GM19099 (cell line): ENCODE measurements around the gene LYPD5.

Experiments used
- POLR2A ChIP-seq: IDR thresholded peaks from 3 replicates; pipeline ENCODE4 v1.6.1; 2011; ENCODE audit warnings: low read depth; ENCODE audit not compliant: insufficient read length; ENCODE audit errors: extremely low read depth

The LYPD5 gene

DNA sequence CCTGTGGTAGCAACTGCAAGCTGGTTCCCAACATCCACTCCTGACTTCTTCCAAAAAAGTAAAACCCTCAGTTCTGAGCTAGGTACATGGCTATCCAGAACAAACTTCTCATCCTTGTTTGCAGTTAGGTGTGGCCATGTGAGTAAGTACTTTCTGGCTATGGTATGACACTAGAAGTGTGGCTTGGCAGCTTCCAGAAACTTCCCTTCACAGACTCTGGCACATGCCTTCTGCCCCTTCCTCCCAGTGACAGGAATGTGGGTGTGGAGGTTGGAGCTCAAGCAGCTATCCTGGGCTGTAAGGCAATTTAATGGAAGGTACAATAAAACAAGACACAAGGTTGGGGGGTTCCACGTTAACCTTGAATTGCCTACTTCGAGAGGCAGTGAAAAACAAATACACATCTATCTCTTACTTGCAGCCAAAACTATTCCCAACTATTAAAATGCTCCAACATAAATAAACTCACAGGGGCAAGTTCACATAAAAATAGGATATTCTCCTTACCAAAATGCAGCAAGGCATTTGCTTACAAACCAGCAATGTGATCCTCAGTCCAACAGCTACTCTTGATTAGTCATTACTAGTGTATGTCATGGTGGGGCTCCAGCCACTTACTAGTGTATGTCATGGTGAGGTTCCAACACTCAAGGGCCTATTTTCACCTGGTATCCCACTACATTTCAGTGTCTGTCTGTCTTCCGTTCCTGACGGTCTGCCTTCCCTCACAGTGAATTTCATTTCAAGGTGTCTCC, 50.6 kb downstream of the LYPD5 start:
- no peak for TF ChIP-seq POLR2A

DNA sequence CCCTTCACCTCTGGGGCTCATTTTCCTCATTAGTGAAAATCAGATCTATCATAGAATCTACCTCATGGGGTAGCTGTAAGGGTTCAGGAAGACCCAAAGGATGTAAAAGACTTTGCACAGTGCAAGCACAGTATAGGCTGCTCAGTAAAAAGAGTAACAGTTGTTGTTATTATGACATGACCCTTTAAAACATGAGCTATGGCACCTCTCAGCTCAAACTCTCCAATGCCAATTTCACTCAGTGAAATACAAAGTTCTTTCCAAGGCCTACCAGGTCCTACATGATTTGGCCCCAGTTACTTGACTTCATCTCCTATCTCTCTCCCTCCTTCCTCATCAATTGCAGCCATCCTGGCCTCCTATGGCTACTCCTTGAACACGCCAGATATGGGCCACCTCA, 52.3 kb downstream of the LYPD5 start:
- TF ChIP-seq POLR2A, result no peak

DNA sequence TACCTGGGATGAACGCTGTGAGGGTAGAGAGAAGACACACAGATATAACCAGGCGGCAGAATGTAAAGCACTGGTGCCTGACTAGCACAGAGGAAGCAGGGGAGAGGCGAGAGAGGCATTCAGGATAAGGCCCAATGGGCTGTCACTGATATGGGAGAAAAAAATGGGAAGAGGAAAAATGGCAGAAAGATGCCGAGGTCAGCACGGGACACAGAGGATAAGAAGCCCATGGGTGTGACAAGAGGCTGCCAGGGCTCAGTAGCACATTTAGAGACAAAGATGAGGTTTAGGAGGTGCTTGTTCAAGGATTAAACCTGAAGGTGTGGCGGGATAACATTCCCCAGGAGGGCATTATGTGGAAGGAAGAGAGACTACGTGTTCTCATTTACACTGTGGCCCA, 53.1 kb downstream of the LYPD5 start:
- TF ChIP-seq POLR2A, result no peak

DNA sequence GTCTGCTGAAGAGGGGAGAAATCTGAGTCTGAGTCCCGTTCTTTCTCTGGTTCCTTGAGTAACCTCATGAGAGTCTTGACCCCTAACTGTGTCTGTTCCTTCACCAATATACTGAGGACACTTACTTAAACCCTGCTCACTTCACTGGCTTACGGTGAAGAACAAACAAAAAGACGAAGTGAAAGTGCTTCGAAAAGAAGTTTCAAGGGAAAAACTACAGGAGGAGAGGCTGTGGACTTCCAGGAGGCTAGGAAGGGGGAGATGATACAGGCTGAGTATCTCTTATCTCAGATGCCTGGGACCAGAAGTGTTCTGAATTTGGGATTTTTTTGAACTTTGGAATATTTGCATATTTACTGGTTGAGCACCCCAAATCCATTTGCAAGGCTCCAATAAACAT, 53.6 kb downstream of the LYPD5 start:
- TF ChIP-seq POLR2A, result no peak

DNA sequence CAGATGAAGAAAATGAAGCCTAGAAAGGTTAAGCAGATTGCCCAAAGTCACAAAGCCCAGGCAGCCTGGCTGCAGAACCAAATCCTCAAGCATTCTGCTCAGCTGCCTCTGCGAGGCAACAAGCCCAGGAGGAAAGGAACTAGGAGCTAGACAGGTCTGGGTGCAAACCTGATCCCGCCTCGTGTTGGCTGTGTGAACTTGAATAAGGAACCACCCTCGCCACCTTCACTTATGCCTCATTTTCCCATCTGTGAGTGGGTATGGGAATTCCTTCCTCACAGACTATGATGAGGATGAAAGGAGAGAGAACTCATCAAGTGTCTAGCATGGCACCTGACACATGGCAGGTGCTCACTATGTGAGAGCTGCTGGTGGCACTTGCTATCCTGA, 54.0 kb downstream of the LYPD5 start:
- no peak for TF ChIP-seq POLR2A

DNA sequence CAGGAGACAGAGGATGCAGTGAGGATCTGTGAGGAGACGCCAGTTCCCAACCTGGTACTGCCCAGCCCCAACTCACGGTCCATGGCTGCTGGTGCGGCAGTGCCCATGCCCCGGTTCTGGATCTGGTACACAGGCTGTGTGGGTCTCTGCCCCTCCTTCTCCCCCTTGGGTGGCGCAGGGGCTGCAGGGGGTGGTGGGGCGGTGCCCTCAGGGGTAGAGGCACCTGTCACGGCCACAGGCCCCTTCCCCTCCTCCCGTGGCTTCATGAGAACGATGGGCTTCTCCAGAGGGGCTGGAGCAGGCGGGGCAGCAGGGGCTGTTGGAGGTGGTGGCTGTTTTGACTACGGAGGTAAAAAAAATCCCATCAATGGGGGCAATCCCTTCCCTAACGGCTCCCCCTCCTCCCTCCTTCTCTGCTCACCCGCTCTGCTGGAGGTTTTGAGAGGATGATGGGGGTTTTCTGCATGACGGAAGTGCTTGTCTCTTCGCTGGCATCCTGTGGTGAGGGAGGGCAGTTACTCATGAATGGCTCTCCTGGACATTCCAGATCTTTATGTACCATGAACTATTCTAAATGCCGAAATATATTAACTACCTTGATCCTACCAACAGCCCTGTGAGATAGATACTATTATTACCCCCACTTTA, 54.6 kb downstream of the LYPD5 start:
- TF ChIP-seq POLR2A, result no peak
